Heart left ventricle (tissue), 13 donors: ENCODE measurements around the gene MAP2K5.

Source experiments
- POLR2A ChIP-seq, 2 donors: fragments of 450-650 bp; IDR thresholded peaks; one replicate each; pipeline ENCODE4 v1.6.1; 2017; ENCODE audit warnings: antibody characterized with exemption in 2 of 2, mild to moderate bottlenecking in 2 of 2, moderate library complexity in 2 of 2
- TF ChIP-seq, protein P1 (sequence below), 12 donors: fragments of 200-600 bp; sonication (generic) in 4 of 12; IDR thresholded peaks; one replicate each; pipeline versions ENCODE4 v1.5.0 to v1.8.0; 2018 to 2022; ENCODE audit warnings: antibody characterized with exemption in 12 of 12, mild to moderate bottlenecking in 5 of 12
- donor health status: ischemic (EF 13 %, LVEDD 7.1; RV severe dilation, severe dysfunction).
- donor health status: DM: no; HTN: yes; CAD: no.
- donor health status: DM: no; HTN: no; CAD: no.
- donor health status: ischemic (EF 25% LVEDD 6.9; RV normal size, moderate dysfunction).
- donor health status: ischemic (EF 25% LVEDD 5.7; RV mildly dilated, moderate dysfunction).
- donor health status: ischemic (EF 35%, LVEDD 5.7; RV mildly dilated, moderate dysfunction).
- donor health status: nonischemic (EF 11% LVEDD 7.7; RV severe dilation, severe dysfunction).
- donor health status: DM: yes; HTN: yes; CAD: no.
- donor health status: PGD.
- donor health status: ischemic (EF 29% LVEDD 5.4; RV normal size, mild dysfunction).
- donor health status: nonischemic (EF 23%, LVEDD 6.1; RV moderate dilation, normal function).

DNA sequence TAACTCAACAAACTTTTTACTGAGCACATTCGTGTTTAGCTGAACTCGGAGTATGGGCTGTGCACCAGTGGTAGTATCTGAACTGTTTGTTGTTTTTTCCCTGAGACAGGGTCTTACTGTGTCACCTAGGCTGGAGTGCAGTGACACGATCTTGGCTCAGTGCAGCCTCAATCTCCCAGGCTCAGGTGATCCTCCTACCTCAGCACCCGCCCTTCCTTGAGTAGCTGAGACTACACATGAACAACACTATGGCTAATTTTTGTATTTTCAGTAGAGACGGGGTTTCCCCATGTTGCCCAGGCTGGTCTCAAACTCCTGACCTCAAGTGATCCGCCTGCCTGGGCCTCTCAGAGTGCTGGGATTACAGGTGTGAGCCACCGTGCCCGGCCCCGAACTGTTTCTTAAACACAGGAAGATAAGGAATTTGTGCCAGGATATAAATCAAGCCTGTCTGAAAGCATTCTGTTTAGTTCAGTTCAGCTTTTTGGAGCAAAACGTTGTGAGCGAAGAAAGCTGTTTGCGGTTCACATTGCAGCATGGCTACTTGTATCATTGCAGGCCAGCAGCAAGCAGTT, 242.4 kb downstream of the MAP2K5 start:
- TF ChIP-seq, protein P1, sequence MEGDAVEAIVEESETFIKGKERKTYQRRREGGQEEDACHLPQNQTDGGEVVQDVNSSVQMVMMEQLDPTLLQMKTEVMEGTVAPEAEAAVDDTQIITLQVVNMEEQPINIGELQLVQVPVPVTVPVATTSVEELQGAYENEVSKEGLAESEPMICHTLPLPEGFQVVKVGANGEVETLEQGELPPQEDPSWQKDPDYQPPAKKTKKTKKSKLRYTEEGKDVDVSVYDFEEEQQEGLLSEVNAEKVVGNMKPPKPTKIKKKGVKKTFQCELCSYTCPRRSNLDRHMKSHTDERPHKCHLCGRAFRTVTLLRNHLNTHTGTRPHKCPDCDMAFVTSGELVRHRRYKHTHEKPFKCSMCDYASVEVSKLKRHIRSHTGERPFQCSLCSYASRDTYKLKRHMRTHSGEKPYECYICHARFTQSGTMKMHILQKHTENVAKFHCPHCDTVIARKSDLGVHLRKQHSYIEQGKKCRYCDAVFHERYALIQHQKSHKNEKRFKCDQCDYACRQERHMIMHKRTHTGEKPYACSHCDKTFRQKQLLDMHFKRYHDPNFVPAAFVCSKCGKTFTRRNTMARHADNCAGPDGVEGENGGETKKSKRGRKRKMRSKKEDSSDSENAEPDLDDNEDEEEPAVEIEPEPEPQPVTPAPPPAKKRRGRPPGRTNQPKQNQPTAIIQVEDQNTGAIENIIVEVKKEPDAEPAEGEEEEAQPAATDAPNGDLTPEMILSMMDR (IDR thresholded peaks at IDR 0.05): no peak
- no peak for TF ChIP-seq POLR2A (IDR thresholded peaks at IDR 0.05)
